ENCODE measurements around the gene KRT75. TPM values are rescaled to one million over a fixed set of nuclear protein-coding genes. Genes with fewer than 3 reads are reported as not detected.
A peak's percentile ranks its signal among the peaks of the same experiment; 100 is the strongest.

Gene KRT75
- polyA plus RNA-seq, 2 of the 4 experiments (the other 2 are of a cell fraction): not detected

GRCh38 chr12:52389313-52390207 lies 44.6 kb downstream of the KRT75 start (continued):
- no peak for TF ChIP-seq CTCF (IDR thresholded peaks at IDR 0.05)

- H3K27ac ChIP-seq: 0 out of 6 replicates have a peak overlapping the region, but pooled peaks of 1 of the 2 experiments have one; percentile 10
- no peak overlapping the region for H3K4me2 ChIP-seq
- no peak overlapping the region for H3K4me3 ChIP-seq
- H3K4me1 ChIP-seq: peaks cover 23% of the 10 kb centered on the region
- H3K9me3 ChIP-seq: no peaks in the 10 kb centered on the region
- WGBS (ENCODE audit: missing lambda C conversion rate): 83% methylated on average over 2 of the region's 2 CpGs
- FAIRE-seq (no peak), DNase-seq (ENCODE audit: low read depth in 1 of 2, low spot score in 1 of 2) (no peak), ATAC-seq (no peak)
- CTCF ChIA-PET: interaction anchor here (1.0 to 46.1 kb wide), 7 partner anchors 9 to 486 kb away, joined by 3 to 1221 read pairs (median 8); no protein-coding TSS in a partner anchor
- POLR2A ChIA-PET: no interaction called here
- TF ChIP-seq CHD2 (IDR thresholded peaks at IDR 0.05; ENCODE audit: low read length, partially characterized antibody): no peak
- TF ChIP-seq NFE2L2 (conservative IDR thresholded peaks at IDR 0.05; ENCODE audit: low read length): no peak
- no peak for TF ChIP-seq USF2 (IDR thresholded peaks at IDR 0.05)
- no peak for TF ChIP-seq RCOR1 (IDR thresholded peaks at IDR 0.05; ENCODE audit: low read depth, low read length)
These were observed 46.3 kb downstream of the KRT75 start for GRCh38 chr12:52387859-52388258.

GRCh38 chr12:52385226-52385702 lies 48.9 kb downstream of the KRT75 start, which contains the start of gene KRT84:
TSS of gene KRT84 (minus strand) at chr12:52385652. CDS start at chr12:52385585, 67 bp downstream.
- Histone ChIP-seq H3K9me3 (no peaks in the 10 kb centered on the region), H3K27ac (no peak within 1 kb of the TSS), H3K4me3 (no peak within 1 kb of the TSS), H3K4me2 (no peak within 1 kb of the TSS), H3K4me1 (0 out of 3 replicates have a peak, but pooled peaks cover 4% of the 10 kb centered on the region)
- DNase-seq (ENCODE audit: low read depth in 1 of 2, low spot score in 1 of 2) (no peak), ATAC-seq (no peak), FAIRE-seq (no peak)
- CTCF ChIA-PET: interaction anchor here (0.9 to 46.1 kb wide), 8 partner anchors 11 to 595 kb away, joined by 3 to 1221 read pairs (median 4); no protein-coding TSS in a partner anchor
- POLR2A ChIA-PET: no interaction called here
- WGBS (ENCODE audit: missing lambda C conversion rate): 91% methylated on average over 11 of the region's 11 CpGs
- no peak for TF ChIP-seq EHMT2 (IDR thresholded peaks at IDR 0.05; ENCODE audit: low read depth)
- TF ChIP-seq CTCF (IDR thresholded peaks at IDR 0.05): no peak
- no peak for TF ChIP-seq ATOH8 (CRISPR knock-in tag; IDR thresholded peaks at IDR 0.05; ENCODE audit: low read depth)
- TF ChIP-seq NPAS2 (CRISPR knock-in tag; IDR thresholded peaks at IDR 0.05; ENCODE audit: borderline replicate concordance): no peak
- TF ChIP-seq MYC (IDR thresholded peaks at IDR 0.05; ENCODE audit: borderline replicate concordance, low read length): no peak
- no peak for TF ChIP-seq NR3C1 (IDR thresholded peaks at IDR 0.05)
- no peak for TF ChIP-seq RARB (CRISPR knock-in tag; IDR thresholded peaks at IDR 0.05)
- TF ChIP-seq FOSL2 (IDR thresholded peaks at IDR 0.05): no peak
- no peak for TF ChIP-seq FOSL2 (CRISPR knock-in tag; IDR thresholded peaks at IDR 0.05)
- no peak for TF ChIP-seq HOXA7 (CRISPR knock-in tag; IDR thresholded peaks at IDR 0.05)
- no peak for TF ChIP-seq RCOR1 (IDR thresholded peaks at IDR 0.05; ENCODE audit: low read depth, low read length)
- TF ChIP-seq HES2 (IDR thresholded peaks at IDR 0.05): no peak
- no peak for TF ChIP-seq POLR2AphosphoS2 (conservative IDR thresholded peaks at IDR 0.05; ENCODE audit: low read length)
- no peak for TF ChIP-seq ESRRA (IDR thresholded peaks at IDR 0.05; ENCODE audit: borderline replicate concordance, low read length)
- no peak for TF ChIP-seq KDM5A (IDR thresholded peaks at IDR 0.05)
- no peak for TF ChIP-seq CBX8 (IDR thresholded peaks at IDR 0.05)
- TF ChIP-seq JUNB (IDR thresholded peaks at IDR 0.05): no peak
- no peak for TF ChIP-seq MAZ (IDR thresholded peaks at IDR 0.05; ENCODE audit: borderline replicate concordance, low read depth, low read length)
